ENCODE results near the gene MPEG1. TPM values are rescaled to one million over a fixed set of nuclear protein-coding genes. Genes with fewer than 3 reads are reported as not detected.

The MPEG1 gene
- total and polyA plus RNA-seq, 8 donors = 1.4 to 18.4 (median 5.3) TPM; not detected in 1

DNA sequence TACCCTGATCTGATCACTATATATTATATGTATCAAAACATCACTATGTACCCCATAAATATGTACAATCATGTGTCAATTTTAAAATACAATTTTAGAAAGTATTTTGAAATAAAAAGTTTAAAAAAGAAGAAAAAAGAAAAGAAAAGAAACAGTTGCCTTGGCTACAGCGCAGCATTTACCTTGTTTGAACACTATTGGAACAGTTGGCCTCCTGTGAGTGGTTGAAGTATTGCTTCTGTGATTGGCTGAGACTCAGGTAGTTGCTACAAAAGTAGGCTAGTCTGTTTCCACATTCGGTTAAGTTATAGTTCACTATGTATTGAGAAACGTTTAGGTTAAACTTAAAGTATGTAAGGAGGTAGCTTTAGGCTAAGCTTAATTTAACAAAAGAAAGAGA lies 48.7 kb downstream of the MPEG1 start:
- intact Hi-C loops (cut with DNase I; ENCODE audit: low total_unique reads) = no loop called here
- H3K9me3 ChIP-seq = no peaks in the 10 kb centered on the region
- no peak for DNase-seq

More for the DNA sequence above, 48.7 kb downstream of the MPEG1 start:
- Histone ChIP-seq H3K4me1 (no peaks in the 10 kb centered on the region), H3K4me3 (no peak overlapping the region), H3K27ac (no peak overlapping the region), H3K27me3 (peaks cover 0 to 10% (median 0%) of the 10 kb centered on the region in 3 donors), H3K36me3 (no peaks in the 10 kb centered on the region)
- no peak for TF ChIP-seq POLR2A (IDR thresholded peaks at IDR 0.05)
- no peak for TF ChIP-seq EP300 (IDR thresholded peaks at IDR 0.05)
- TF ChIP-seq, protein P1, sequence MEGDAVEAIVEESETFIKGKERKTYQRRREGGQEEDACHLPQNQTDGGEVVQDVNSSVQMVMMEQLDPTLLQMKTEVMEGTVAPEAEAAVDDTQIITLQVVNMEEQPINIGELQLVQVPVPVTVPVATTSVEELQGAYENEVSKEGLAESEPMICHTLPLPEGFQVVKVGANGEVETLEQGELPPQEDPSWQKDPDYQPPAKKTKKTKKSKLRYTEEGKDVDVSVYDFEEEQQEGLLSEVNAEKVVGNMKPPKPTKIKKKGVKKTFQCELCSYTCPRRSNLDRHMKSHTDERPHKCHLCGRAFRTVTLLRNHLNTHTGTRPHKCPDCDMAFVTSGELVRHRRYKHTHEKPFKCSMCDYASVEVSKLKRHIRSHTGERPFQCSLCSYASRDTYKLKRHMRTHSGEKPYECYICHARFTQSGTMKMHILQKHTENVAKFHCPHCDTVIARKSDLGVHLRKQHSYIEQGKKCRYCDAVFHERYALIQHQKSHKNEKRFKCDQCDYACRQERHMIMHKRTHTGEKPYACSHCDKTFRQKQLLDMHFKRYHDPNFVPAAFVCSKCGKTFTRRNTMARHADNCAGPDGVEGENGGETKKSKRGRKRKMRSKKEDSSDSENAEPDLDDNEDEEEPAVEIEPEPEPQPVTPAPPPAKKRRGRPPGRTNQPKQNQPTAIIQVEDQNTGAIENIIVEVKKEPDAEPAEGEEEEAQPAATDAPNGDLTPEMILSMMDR (IDR thresholded peaks at IDR 0.05) = no peak
- no peak for TF ChIP-seq POLR2AphosphoS5 (IDR thresholded peaks at IDR 0.05)
- WGBS, 5 donors = 59 to 87% (median 81%) methylated on average over 3 of the region's 3 CpGs

Small RNAs within 50 kb of the gene (small RNA-seq; reads per million reads assigned to genes)
- gene RN7SL42P = 0 reads per million in 4 donors

Other genes with a start within 250 kb of the MPEG1 start
- gene GLYATL1B, start 126.6 kb downstream of the MPEG1 start, total RNA-seq = not detected
- not detected for gene GLYATL1B, start 126.6 kb downstream of the MPEG1 start, polyA plus RNA-seq
- gene FAM111B, start 105.7 kb downstream of the MPEG1 start, total RNA-seq = 10 to 100 TPM in 1 of 5 donors, 1 to 10 TPM in 3, under 1 TPM in 1; 0.29 to 37.9 (median 9.2) TPM
- 1 to 10 TPM; 1.7 to 2.9 (median 2.2) TPM for gene FAM111B, start 105.7 kb downstream of the MPEG1 start, polyA plus RNA-seq
- gene FAM111A, start 70.1 kb downstream of the MPEG1 start, total RNA-seq = 10 to 100 TPM; 13.6 to 78.2 (median 41.5) TPM
- 10 to 100 TPM in 1 of 3 donors, 1 to 10 TPM in 2; 8.9 to 20.7 (median 9.7) TPM for gene FAM111A, start 70.1 kb downstream of the MPEG1 start, polyA plus RNA-seq
- gene DTX4, start 40.8 kb downstream of the MPEG1 start, total RNA-seq = 10 to 100 TPM; 16.8 to 58.0 (median 38.6) TPM
- 10 to 100 TPM in 2 of 3 donors, 1 to 10 TPM in 1; 5.4 to 15.0 (median 13.5) TPM for gene DTX4, start 40.8 kb downstream of the MPEG1 start, polyA plus RNA-seq
- under 1 TPM in 1 of 5 donors, not detected in 4; under 0.01 TPM for gene OR5AN1, start 146.0 kb upstream of the MPEG1 start, total RNA-seq
- not detected for gene OR5AN1, start 146.0 kb upstream of the MPEG1 start, polyA plus RNA-seq
- not detected for gene OR5A2, start 213.5 kb upstream of the MPEG1 start, total RNA-seq
- gene OR5A2, start 213.5 kb upstream of the MPEG1 start, polyA plus RNA-seq = not detected
- not detected for gene OR5A1, start 223.5 kb upstream of the MPEG1 start, total RNA-seq
- gene OR5A1, start 223.5 kb upstream of the MPEG1 start, polyA plus RNA-seq = not detected
- gene OR4D6, start 244.0 kb upstream of the MPEG1 start, total RNA-seq = not detected
- gene OR4D6, start 244.0 kb upstream of the MPEG1 start, polyA plus RNA-seq = not detected